Mucosa of stomach (tissue), 1 donor: ENCODE results near the gene MECR.
A peak's percentile ranks its signal among the peaks of the same experiment; 100 is the strongest.

Experiments used
- H3K27me3 ChIP-seq: one replicate; pipeline ENCODE4 v1.7.0; 2013; ENCODE audit warnings: mild to moderate bottlenecking, low read length; ENCODE audit not compliant: control insufficient read depth, insufficient read depth
- H3K36me3 ChIP-seq: one replicate; pipeline ENCODE4 v1.7.0; 2013; ENCODE audit warnings: low read length; ENCODE audit not compliant: control insufficient read depth, insufficient read depth
- H3K4me1 ChIP-seq: one replicate; pipeline ENCODE4 v1.7.0; 2013; ENCODE audit warnings: mild to moderate bottlenecking, low read length; ENCODE audit not compliant: control insufficient read depth, insufficient read depth
- H3K4me3 ChIP-seq: one replicate; pipeline ENCODE4 v1.7.0; 2013; ENCODE audit warnings: low read length
- H3K9ac ChIP-seq: one replicate; pipeline ENCODE4 v1.7.0; 2013; ENCODE audit warnings: mild to moderate bottlenecking, low read length, moderate library complexity
- H3K9me3 ChIP-seq: one replicate; pipeline ENCODE4 v1.7.0; 2013; ENCODE audit warnings: mild to moderate bottlenecking, low read length, moderate library complexity; ENCODE audit not compliant: control insufficient read depth
- donor health status: Pancreatic carcinoma.

The MECR gene

DNA sequence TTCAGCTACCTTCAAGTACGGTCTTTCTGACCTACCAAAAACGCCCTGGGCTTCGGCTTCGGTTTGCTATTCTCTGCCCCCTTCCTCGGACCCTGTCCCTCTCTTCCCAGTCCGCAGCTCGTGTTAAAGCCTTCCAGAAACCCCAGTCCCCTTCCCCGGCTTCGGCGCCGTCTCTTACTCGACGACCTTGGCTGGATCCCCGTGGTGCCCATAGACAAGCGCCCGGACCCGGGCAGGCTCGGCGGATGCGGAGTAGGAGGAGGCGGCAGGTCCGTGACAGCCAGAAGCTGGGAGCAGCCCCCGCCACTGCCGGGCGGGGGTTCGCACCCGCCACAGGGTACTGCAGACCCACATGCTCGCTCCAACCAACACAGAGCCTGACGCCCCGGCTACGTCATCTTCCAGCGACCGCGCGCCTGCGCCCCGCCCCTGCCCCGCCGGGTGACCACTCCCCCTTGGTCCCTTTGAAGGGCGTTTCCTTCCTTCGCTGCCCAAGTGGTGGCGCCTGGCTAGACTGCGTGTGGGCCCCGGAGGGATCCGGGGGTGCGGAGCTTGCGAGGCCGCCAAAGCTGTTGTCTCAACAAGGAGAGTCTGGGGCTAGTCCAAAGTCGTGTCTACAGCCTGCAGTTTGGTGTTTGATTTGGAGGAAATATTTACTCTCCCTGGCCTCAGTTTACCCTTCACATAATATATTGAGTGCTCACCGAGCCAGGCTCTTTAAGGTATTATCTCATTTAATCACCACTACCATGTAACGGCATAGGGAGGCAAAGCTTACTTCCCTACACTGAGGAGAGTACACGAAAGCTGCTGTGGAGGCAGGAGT, at the start of gene MECR:
MECR (minus strand) TSS at position 382 of the 826 bp plus-strand sequence; CDS start at position 354, 28 bp downstream.
- no peaks in the 10 kb centered on the region for H3K36me3 ChIP-seq
- no peaks in the 10 kb centered on the region for H3K9me3 ChIP-seq
- no peaks in the 10 kb centered on the region for H3K27me3 ChIP-seq
- H3K4me3 ChIP-seq, result peak within 1 kb of the TSS; percentile 90
- H3K4me1 ChIP-seq, result peaks cover 8% of the 10 kb centered on the region
- H3K9ac ChIP-seq, result peak within 1 kb of the TSS; percentile 92

GRCh38 chr1:29279951-29280391, 49.2 kb upstream of the MECR start:
- no peaks in the 10 kb centered on the region for H3K27me3 ChIP-seq

GRCh38 chr1:29279406-29279805, 48.7 kb upstream of the MECR start:
- Histone ChIP-seq H3K9ac (no peak overlapping the region), H3K36me3 (no peaks in the 10 kb centered on the region), H3K27me3 (no peaks in the 10 kb centered on the region), H3K4me3 (no peak overlapping the region), H3K4me1 (peaks cover 7% of the 10 kb centered on the region), H3K9me3 (no peaks in the 10 kb centered on the region)

More at GRCh38 chr1:29279951-29280391, 49.2 kb upstream of the MECR start:
- Histone ChIP-seq H3K4me1 (peaks cover 7% of the 10 kb centered on the region), H3K9ac (no peak overlapping the region), H3K9me3 (no peaks in the 10 kb centered on the region), H3K36me3 (no peaks in the 10 kb centered on the region), H3K4me3 (no peak overlapping the region)

GRCh38 chr1:29278124-29278523, 47.4 kb upstream of the MECR start:
- Histone ChIP-seq H3K4me3 (no peak overlapping the region), H3K36me3 (no peaks in the 10 kb centered on the region), H3K27me3 (no peaks in the 10 kb centered on the region), H3K4me1 (peaks cover 2% of the 10 kb centered on the region), H3K9me3 (no peaks in the 10 kb centered on the region), H3K9ac (no peak overlapping the region)

GRCh38 chr1:29275435-29275834, 44.7 kb upstream of the MECR start:
- no peaks in the 10 kb centered on the region for H3K36me3 ChIP-seq
- H3K9me3 ChIP-seq, result no peaks in the 10 kb centered on the region
- no peak overlapping the region for H3K4me3 ChIP-seq
- H3K9ac ChIP-seq, result no peak overlapping the region
- peaks cover 16% of the 10 kb centered on the region for H3K4me1 ChIP-seq
- H3K27me3 ChIP-seq, result no peaks in the 10 kb centered on the region

- no peak overlapping the region for H3K9ac ChIP-seq
- no peaks in the 10 kb centered on the region for H3K9me3 ChIP-seq
- H3K4me1 ChIP-seq, result peaks cover 16% of the 10 kb centered on the region
- no peak overlapping the region for H3K4me3 ChIP-seq
- no peaks in the 10 kb centered on the region for H3K36me3 ChIP-seq
- no peaks in the 10 kb centered on the region for H3K27me3 ChIP-seq
Measured at GRCh38 chr1:29272147-29272907, 41.6 kb upstream of the MECR start.

DNA sequence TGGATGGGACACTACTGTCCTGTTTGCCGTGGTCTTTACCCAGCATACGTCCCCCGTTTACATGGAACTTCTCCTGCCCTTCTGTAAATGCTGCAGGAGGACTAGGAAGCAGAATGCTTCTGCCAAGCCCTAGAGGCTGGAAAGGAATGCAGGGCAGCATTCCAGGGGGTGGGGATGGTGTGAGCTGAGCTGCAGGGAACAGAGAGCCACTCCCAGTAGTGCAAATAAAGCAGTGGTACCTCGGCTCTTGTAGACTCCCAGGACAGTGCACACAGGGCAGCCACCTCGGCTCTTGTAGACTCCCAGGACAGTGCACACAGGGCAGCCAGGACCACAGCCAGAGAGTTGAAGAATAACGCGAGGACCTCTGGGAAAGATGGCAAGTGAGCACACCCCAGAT, 41.0 kb upstream of the MECR start:
- Histone ChIP-seq H3K9me3 (no peaks in the 10 kb centered on the region), H3K4me3 (no peak overlapping the region), H3K27me3 (no peaks in the 10 kb centered on the region), H3K9ac (no peak overlapping the region), H3K36me3 (no peaks in the 10 kb centered on the region), H3K4me1 (peaks cover 16% of the 10 kb centered on the region)

DNA sequence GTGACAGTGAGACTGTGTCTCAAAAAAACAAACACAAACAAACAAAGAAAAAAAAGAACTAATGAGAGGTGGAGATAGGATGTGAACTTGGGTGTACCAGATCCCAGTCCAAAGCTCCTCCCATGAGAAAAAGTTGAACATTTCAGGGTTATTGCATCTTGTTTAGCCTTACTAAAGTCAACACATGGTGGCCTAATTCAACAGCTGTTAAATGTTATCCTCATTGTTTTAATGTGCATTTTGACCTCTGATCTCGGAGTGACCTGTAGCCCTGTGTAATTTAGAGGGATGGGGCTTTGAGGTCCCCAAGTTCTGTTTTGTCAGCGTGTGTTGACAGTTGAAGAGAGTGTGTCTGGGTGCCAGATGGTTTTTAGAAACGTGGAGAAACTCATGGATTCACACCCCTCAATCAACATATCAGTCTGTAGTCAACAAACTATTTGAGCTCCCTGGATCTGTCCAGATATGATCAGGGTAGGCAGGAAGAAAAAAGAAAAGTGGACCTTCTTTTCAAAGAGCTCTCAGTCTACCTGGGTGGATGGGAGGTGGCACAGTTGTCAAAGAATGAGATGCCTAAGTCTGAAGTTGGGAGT, 40.3 kb upstream of the MECR start:
- Histone ChIP-seq H3K4me1 (peaks cover 16% of the 10 kb centered on the region), H3K27me3 (no peaks in the 10 kb centered on the region), H3K4me3 (no peak overlapping the region), H3K36me3 (no peaks in the 10 kb centered on the region), H3K9ac (no peak overlapping the region), H3K9me3 (no peaks in the 10 kb centered on the region)

GRCh38 chr1:29269382-29269781, 38.6 kb upstream of the MECR start:
- Histone ChIP-seq H3K4me1 (peaks cover 16% of the 10 kb centered on the region), H3K9me3 (no peaks in the 10 kb centered on the region), H3K36me3 (no peaks in the 10 kb centered on the region), H3K27me3 (no peaks in the 10 kb centered on the region), H3K4me3 (no peak overlapping the region), H3K9ac (no peak overlapping the region)

DNA sequence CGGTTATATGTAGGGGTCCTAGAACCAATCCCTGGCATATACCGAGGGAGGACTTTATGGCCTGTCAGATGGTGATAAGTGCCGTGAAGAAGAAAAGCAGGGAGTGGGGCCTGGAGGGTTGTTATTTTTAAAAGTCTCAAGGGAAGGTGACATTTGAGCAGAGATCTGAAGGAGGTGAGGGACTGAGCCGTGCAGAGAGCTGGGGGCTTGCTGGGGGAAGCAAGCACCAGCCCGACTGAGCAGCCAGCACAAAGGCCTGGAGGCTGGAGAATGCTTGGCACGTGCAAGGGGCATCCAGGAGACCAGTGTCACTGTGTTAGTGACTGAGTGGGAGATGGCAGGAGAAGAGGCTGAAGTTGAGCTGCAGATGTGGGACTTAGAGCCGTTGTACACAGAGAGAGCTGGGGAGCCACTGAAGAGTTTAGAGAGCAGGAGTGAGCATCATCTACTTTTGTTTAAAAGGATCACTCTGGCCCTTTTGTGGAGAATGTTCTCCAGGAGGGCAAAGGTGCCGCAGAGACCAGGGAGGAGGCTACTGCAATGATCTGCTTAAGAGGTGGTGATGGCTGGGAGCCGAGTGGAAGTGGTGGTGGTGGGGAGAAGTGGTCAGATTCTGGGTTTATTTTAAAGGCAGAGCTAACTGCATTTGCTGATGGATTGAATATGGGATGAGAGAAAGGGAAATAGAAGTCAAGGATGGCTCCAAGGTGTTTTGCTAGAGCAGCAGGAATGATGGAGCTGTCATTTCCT, 36.8 kb upstream of the MECR start:
- Histone ChIP-seq H3K36me3 (no peaks in the 10 kb centered on the region), H3K9me3 (no peaks in the 10 kb centered on the region), H3K4me3 (no peak overlapping the region), H3K27me3 (no peaks in the 10 kb centered on the region), H3K4me1 (peaks cover 16% of the 10 kb centered on the region), H3K9ac (no peak overlapping the region)

DNA sequence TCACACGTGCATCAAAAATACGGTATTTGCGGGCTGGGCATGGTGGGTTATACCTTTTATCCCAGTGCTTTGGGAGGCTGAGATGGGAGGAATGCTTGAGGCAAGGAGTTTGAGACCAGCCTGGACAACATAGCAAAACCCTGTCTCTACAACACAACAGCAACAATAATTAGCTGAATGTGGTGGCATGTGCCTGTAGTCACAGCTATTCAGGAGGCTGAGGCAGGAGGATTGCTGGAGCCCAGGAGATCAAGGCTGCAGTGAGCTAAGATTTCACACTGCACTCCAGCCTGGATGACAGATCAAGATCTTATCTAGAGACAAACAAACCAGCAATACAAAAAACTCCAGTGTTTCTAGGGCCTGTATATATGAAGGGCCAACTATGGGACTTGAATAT, 36.2 kb upstream of the MECR start:
- no peaks in the 10 kb centered on the region for H3K9me3 ChIP-seq
- no peaks in the 10 kb centered on the region for H3K36me3 ChIP-seq
- H3K4me1 ChIP-seq, result peaks cover 11% of the 10 kb centered on the region
- no peaks in the 10 kb centered on the region for H3K27me3 ChIP-seq
- H3K9ac ChIP-seq, result no peak overlapping the region
- no peak overlapping the region for H3K4me3 ChIP-seq
